GM12878 (cell line): Measurements from ENCODE around the gene CD86. TPM values are rescaled to one million over a fixed set of nuclear protein-coding genes. Genes with fewer than 3 reads are reported as not detected.
A peak's percentile ranks its signal among the peaks of the same experiment; 100 is the strongest.

Experiments
- BACH1 ChIP-seq: fragments of 450-650 bp; IDR thresholded peaks from 2 replicates; pipeline ENCODE4 v1.6.1; 2017; ENCODE audit warnings: mild to moderate bottlenecking, borderline replicate concordance
- CBX3 ChIP-seq: fragments of 200-600 bp; sonication (generic); IDR thresholded peaks from 2 replicates; pipeline ENCODE4 v1.6.1; 2016; ENCODE audit warnings: low read depth, borderline replicate concordance
- CBX5 ChIP-seq: sonication (generic); IDR thresholded peaks from 2 replicates; pipeline ENCODE4 v1.6.1; 2016; ENCODE audit warnings: low read depth, moderate library complexity, mild to moderate bottlenecking, inconsistent platforms
- CEBPZ ChIP-seq: fragments of 150-350 bp; IDR thresholded peaks from 2 replicates; pipeline ENCODE4 v1.6.1; 2016; ENCODE audit warnings: low read depth, low read length
- CHD1 ChIP-seq: IDR thresholded peaks from 2 replicates; pipeline ENCODE4 v1.6.1; 2012; ENCODE audit warnings: low read depth, low read length, improper control_type of control experiment
- CREB1 ChIP-seq: IDR thresholded peaks from 2 replicates; pipeline ENCODE4 v1.6.1; 2012; ENCODE audit warnings: low read depth, mild to moderate bottlenecking, inconsistent platforms
- CTCF ChIP-seq, 3 experiments: IDR thresholded peaks in 2 of 3; conservative IDR thresholded peaks in 1 of 3; 2 replicates each; pipeline ENCODE4 v1.5.1; 2011; ENCODE audit warnings: low read depth in 3 of 3, low read length in 3 of 3, mild to moderate bottlenecking in 3 of 3, control low read depth in 2 of 3, moderate library complexity in 2 of 3, inconsistent platforms in 1 of 3, mixed read lengths in 1 of 3; ENCODE audit not compliant: control insufficient read depth in 2 of 3, insufficient read depth in 1 of 3; ENCODE audit errors: extremely low read depth in 1 of 3
- GABPA ChIP-seq: IDR thresholded peaks from 2 replicates; pipeline ENCODE4 v1.6.1; 2014; ENCODE audit warnings: antibody characterized with exemption, low read depth, mild to moderate bottlenecking, inconsistent platforms
- JUND ChIP-seq: IDR thresholded peaks from 2 replicates; pipeline ENCODE4 v1.6.1; 2012; ENCODE audit warnings: low read depth, mild to moderate bottlenecking, low read length, improper control_type of control experiment, moderate library complexity
- MEF2B ChIP-seq: fragments of 450-650 bp; IDR thresholded peaks from 2 replicates; pipeline ENCODE4 v1.6.1; 2018; ENCODE audit warnings: mild to moderate bottlenecking, moderate library complexity; ENCODE audit not compliant: partially characterized antibody, poor library complexity, severe bottlenecking
- MXI1 ChIP-seq: fragments of 150-350 bp; IDR thresholded peaks from 2 replicates; pipeline ENCODE4 v1.6.1; 2011; ENCODE audit warnings: low read depth, mild to moderate bottlenecking, inconsistent platforms, low read length, improper control_type of control experiment
- MYB ChIP-seq: fragments of 150-350 bp; IDR thresholded peaks from 2 replicates; pipeline ENCODE4 v1.6.1; 2014; ENCODE audit warnings: mild to moderate bottlenecking, low read depth, low read length, borderline replicate concordance
- MYC ChIP-seq: IDR thresholded peaks from 2 replicates; pipeline ENCODE4 v1.6.1; 2011; ENCODE audit warnings: mild to moderate bottlenecking, low read length, moderate library complexity, inconsistent platforms; ENCODE audit not compliant: insufficient read depth, insufficient replicate concordance, insufficient read length, severe bottlenecking
- PAX8 ChIP-seq: fragments of 450-650 bp; IDR thresholded peaks from 2 replicates; pipeline ENCODE4 v1.6.1; 2017; ENCODE audit warnings: mild to moderate bottlenecking, moderate library complexity
- RAD21 ChIP-seq: IDR thresholded peaks from 2 replicates; pipeline ENCODE4 v1.6.1; 2011; ENCODE audit warnings: mild to moderate bottlenecking, low read depth, low read length, moderate library complexity; ENCODE audit not compliant: insufficient read depth
- RELB ChIP-seq: fragments of 450-650 bp; IDR thresholded peaks from 2 replicates; pipeline ENCODE4 v1.6.1; 2017; ENCODE audit warnings: low read depth, mild to moderate bottlenecking, moderate library complexity
- SP1 ChIP-seq: IDR thresholded peaks from one replicate; pipeline ENCODE4 v1.6.1; 2011; ENCODE audit warnings: low read depth, low read length
- TAF1 ChIP-seq: IDR thresholded peaks from 2 replicates; pipeline ENCODE4 v1.6.1; 2011; ENCODE audit warnings: mild to moderate bottlenecking, low read depth, low read length, borderline replicate concordance
- TCF7 ChIP-seq: IDR thresholded peaks from 2 replicates; pipeline ENCODE4 v1.6.1; 2014; ENCODE audit warnings: antibody characterized with exemption, borderline replicate concordance
- USF2 ChIP-seq: IDR thresholded peaks from 2 replicates; pipeline ENCODE4 v1.6.1; 2011; ENCODE audit warnings: low read depth, low read length, improper control_type of control experiment, borderline replicate concordance
- ZNF24 ChIP-seq: fragments of 450-650 bp; IDR thresholded peaks from 2 replicates; pipeline ENCODE4 v1.6.1; 2017; ENCODE audit warnings: antibody characterized with exemption, mild to moderate bottlenecking
- polyA plus RNA-seq, 11 experiments: library from polyadenylated mRNA; depleted of rRNA in 4 of 11; unstranded in 6 of 11; stranded (reverse) in 5 of 11; fragments of >200 nt; fragmentation: Nextera tagmentation in 4 of 11; fragmentation: Illumina TruSeq in 1 of 11; extraction: Ambion mirVana in 4 of 11; extraction: Trizol in 1 of 11; gene quantifications; 1 replicate in 1 of 11; 2 replicates in 10 of 11; pipeline versions ENCODE4 v1.2.1 to v1.2.3, GENCODE V29; 2011 to 2016; ENCODE audit warnings: inconsistent platforms in 2 of 11, missing spikeins in 2 of 11, low read depth in 1 of 11
- total RNA-seq, 4 experiments: library from RNA; depleted of rRNA in 3 of 4; stranded (reverse); fragments of >200 nt in 3 of 4; fragmentation: Illumina TruSeq in 1 of 4; extraction: Trizol in 1 of 4; gene quantifications; 2 replicates each; pipeline versions ENCODE4 v1.2.1 to v1.2.3, GENCODE V29; 2013 to 2021

CD86 gene
- total and polyA plus RNA-seq, 10 of the 15 experiments (the other 5 are each of a cell fraction or from before 2014, with no cell fraction given), result 40.9 to 100 (median 55.5) TPM

- TF ChIP-seq CEBPZ (no peak), MYB (no peak), RELB (peak; percentile 59; the same call in 1 of the 2 replicates), ZNF24 (no peak), TAF1 (no peak), BACH1 (no peak), GABPA (0 out of 2 replicates have a peak, but pooled peaks have one; percentile 46), SP1 (no peak), USF2 (no peak), MYC (no peak), CREB1 (no peak; the same call in 1 of the 2 replicates), RAD21 (no peak), CBX5 (no peak), MXI1 (no peak), JUND (no peak), CBX3 (no peak), MEF2B (peak; percentile 72), CTCF (IDR thresholded peaks at IDR 0.05 in 2 of 3, conservative IDR thresholded peaks at IDR 0.05 in 1 of 3; ENCODE audit: control insufficient read depth in 2 of 3, extremely low read depth in 1 of 3, insufficient read depth in 1 of 3, low read depth in 3 of 3, low read length in 3 of 3) (no peak), CHD1 (no peak), TCF7 (peak; percentile 57; the same call in 1 of the 2 replicates), PAX8 (no peak)
Observed at GRCh38 chr3:122094125-122094524, 39.0 kb downstream of the CD86 start (continued).
